Prostate gland (tissue), 2 donors: ENCODE measurements around the gene USP37.

Source experiments
- POLR2AphosphoS5 ChIP-seq: sonication (generic); formaldehyde crosslinking; IDR thresholded peaks from one replicate; pipeline ENCODE4 v1.6.1; 2017; ENCODE audit warnings: antibody characterized with exemption
- TF ChIP-seq, protein P1 (sequence below), 4 experiments: fragments of 200-600 bp in 2 of 4; fragments of 450-650 bp in 2 of 4; sonication (generic) in 2 of 4; IDR thresholded peaks; 1 replicate in 3 of 4; 2 replicates in 1 of 4; pipeline ENCODE4 v1.5.1; 2016 to 2019; ENCODE audit warnings: antibody characterized with exemption in 4 of 4, mild to moderate bottlenecking in 2 of 4, moderate library complexity in 2 of 4

DNA sequence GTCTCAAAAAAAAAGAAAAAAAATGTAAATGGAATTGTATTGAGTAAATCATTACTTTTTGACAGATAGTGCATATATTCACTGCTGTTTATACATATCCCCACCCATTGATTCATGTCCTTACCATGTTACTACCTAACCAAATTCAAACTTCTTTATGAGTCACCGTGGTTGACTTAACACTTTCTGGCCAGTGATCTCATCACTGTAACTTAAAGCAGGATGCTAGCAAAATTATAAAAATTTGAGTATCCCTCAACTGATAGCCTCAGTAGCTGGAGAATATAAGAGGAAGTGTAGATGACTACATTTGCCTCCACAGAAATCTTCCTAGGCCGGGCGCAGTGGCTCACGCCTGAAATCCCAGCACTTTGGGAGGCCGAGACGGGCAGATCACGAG is 13.9 kb upstream of the USP37 start:
- TF ChIP-seq, protein P1, sequence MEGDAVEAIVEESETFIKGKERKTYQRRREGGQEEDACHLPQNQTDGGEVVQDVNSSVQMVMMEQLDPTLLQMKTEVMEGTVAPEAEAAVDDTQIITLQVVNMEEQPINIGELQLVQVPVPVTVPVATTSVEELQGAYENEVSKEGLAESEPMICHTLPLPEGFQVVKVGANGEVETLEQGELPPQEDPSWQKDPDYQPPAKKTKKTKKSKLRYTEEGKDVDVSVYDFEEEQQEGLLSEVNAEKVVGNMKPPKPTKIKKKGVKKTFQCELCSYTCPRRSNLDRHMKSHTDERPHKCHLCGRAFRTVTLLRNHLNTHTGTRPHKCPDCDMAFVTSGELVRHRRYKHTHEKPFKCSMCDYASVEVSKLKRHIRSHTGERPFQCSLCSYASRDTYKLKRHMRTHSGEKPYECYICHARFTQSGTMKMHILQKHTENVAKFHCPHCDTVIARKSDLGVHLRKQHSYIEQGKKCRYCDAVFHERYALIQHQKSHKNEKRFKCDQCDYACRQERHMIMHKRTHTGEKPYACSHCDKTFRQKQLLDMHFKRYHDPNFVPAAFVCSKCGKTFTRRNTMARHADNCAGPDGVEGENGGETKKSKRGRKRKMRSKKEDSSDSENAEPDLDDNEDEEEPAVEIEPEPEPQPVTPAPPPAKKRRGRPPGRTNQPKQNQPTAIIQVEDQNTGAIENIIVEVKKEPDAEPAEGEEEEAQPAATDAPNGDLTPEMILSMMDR (IDR thresholded peaks at IDR 0.05) = no peak
- TF ChIP-seq POLR2AphosphoS5 = no peak
